ENCODE results near the gene FAM53C. TPM values are rescaled to one million over a fixed set of nuclear protein-coding genes. Genes with fewer than 3 reads are reported as not detected.
"Not testable (repeated sequence)": the region's sequence is repeated elsewhere in the genome, so short reads cannot be mapped to it uniquely, and the experiment has no call there.

FAM53C gene
- total RNA-seq: 30.7 and 30.8 TPM in 2 replicates

- DNase-seq (ENCODE audit: low read depth, low spot score): peak; percentile 73
These were observed at the start of gene FAM53C for GRCh38 chr5:138337685-138338410. Gene FAM53C, plus strand, starts transcription at chr5:138338266. Its CDS starts 3,070 bp downstream, at chr5:138341336.

- DNase-seq (ENCODE audit: low read depth, low spot score): no peak
These were observed 48.8 kb upstream of the FAM53C start for GRCh38 chr5:138289296-138289695.

- no peak for DNase-seq (ENCODE audit: low read depth, low spot score)
These were observed 34.7 kb upstream of the FAM53C start for GRCh38 chr5:138303372-138303771.

GRCh38 chr5:138305797-138306196, 32.3 kb upstream of the FAM53C start:
- no peak for DNase-seq (ENCODE audit: low read depth, low spot score)

GRCh38 chr5:138315751-138316278, 22.3 kb upstream of the FAM53C start:
- no peak for DNase-seq (ENCODE audit: low read depth, low spot score)

GRCh38 chr5:138316355-138316754, 21.7 kb upstream of the FAM53C start:
- no peak for DNase-seq (ENCODE audit: low read depth, low spot score)

GRCh38 chr5:138318211-138318610, 19.9 kb upstream of the FAM53C start:
- not testable (repeated sequence) for DNase-seq (ENCODE audit: low read depth, low spot score)

- DNase-seq (ENCODE audit: low read depth, low spot score): no peak
These were observed 7.1 kb upstream of the FAM53C start for GRCh38 chr5:138330813-138331448.

GRCh38 chr5:138331449-138332368, 6.4 kb upstream of the FAM53C start, which contains the start of gene CDC25C:
Gene CDC25C, minus strand, starts transcription at chr5:138331804. Its CDS starts 624 bp downstream, at chr5:138331180.
- DNase-seq (ENCODE audit: low read depth, low spot score): peak; percentile 99

- no peak for DNase-seq (ENCODE audit: low read depth, low spot score)
These were observed 3.1 kb upstream of the FAM53C start for GRCh38 chr5:138334867-138335447.

GRCh38 chr5:138336952-138337684, 948 bp upstream of the FAM53C start:
- DNase-seq (ENCODE audit: low read depth, low spot score): peak; percentile 39

- DNase-seq (ENCODE audit: low read depth, low spot score): no peak
These were observed 485 bp downstream of the FAM53C start for GRCh38 chr5:138338411-138339090.

GRCh38 chr5:138339091-138339456, 1.0 kb downstream of the FAM53C start:
- no peak for DNase-seq (ENCODE audit: low read depth, low spot score)

GRCh38 chr5:138339464-138339863, 1.4 kb downstream of the FAM53C start:
- DNase-seq (ENCODE audit: low read depth, low spot score): no peak

- no peak for DNase-seq (ENCODE audit: low read depth, low spot score)
These were observed 1.9 kb downstream of the FAM53C start for GRCh38 chr5:138340008-138340407.

GRCh38 chr5:138344887-138345622, 7.0 kb downstream of the FAM53C start:
- DNase-seq (ENCODE audit: low read depth, low spot score): no peak

- no peak for DNase-seq (ENCODE audit: low read depth, low spot score)
These were observed 8.8 kb downstream of the FAM53C start for GRCh38 chr5:138346889-138347288.

- no peak for DNase-seq (ENCODE audit: low read depth, low spot score)
These were observed 11.9 kb downstream of the FAM53C start for GRCh38 chr5:138349852-138350562.

- DNase-seq (ENCODE audit: low read depth, low spot score): no peak
These were observed 12.5 kb downstream of the FAM53C start for GRCh38 chr5:138350563-138350890.
